ENCODE results near the gene CELA2A. TPM values are rescaled to one million over a fixed set of nuclear protein-coding genes. Genes with fewer than 3 reads are reported as not detected.

Gene CELA2A
- total and polyA plus RNA-seq, 2 donors (not counting 3 experiments of a cell fraction or from before 2014, with no cell fraction given), result not detected

DNA sequence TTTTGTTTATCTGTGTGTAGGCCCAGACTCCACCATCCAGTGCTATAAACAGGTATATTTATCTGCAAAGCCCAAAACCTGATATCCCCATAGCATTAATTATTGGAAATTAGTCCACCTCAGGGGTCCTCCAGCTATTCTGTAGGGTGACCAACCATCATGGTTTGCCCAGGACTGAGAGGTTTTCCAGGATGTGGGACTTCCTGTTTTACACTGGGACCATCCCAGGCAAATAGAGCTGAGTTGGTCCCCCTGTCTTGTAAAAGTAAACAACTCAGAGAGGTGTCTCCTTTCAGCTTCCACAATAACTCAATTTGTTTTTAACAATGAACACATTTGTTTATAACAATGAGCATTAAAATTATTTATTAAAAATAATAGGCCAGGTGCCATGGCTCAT lies 11.6 kb downstream of the CELA2A start:
- no peaks in the 10 kb centered on the region for H3K27me3 ChIP-seq (ENCODE audit: control insufficient read depth in 2 of 2, insufficient read depth in 2 of 2, low read length in 2 of 2)
- no peaks in the 10 kb centered on the region for H3K4me1 ChIP-seq (ENCODE audit: control insufficient read depth, extremely low read depth, insufficient read depth, low read length)
- no peaks in the 10 kb centered on the region for H4K20me1 ChIP-seq (replicated peaks; ENCODE audit: control insufficient read depth, extremely low read depth, insufficient read depth, low read length)
- DNase-seq (ENCODE audit: low read depth, low spot score), result no peak
- no peak overlapping the region for H2AFZ ChIP-seq (ENCODE audit: low read depth, low read length)
- intact Hi-C loops (cut with micrococcal nuclease) (no loop called here), dilution Hi-C loops (cut with MboI; ENCODE audit: extremely low pct_ligation_motif_present, low sequenced_read_pairs) (no loop called here)
- BruUV-seq (replicated peaks), result no TSS peak
- ChIA-PET CTCF (no interaction called here), POLR2A (interaction anchor here (0.8 kb wide), 1 partner anchor 23 kb away, joined by 4 read pairs; no protein-coding TSS in a partner anchor)
- H3K36me3 ChIP-seq (ENCODE audit: control insufficient read depth in 2 of 2, extremely low read depth in 1 of 2, insufficient read depth in 2 of 2, low read length in 2 of 2), result no peaks in the 10 kb centered on the region
- H3K9me3 ChIP-seq (replicated peaks; ENCODE audit: control insufficient read depth, insufficient read depth, low read length), result no peaks in the 10 kb centered on the region
- no peak overlapping the region for H3K4me2 ChIP-seq (ENCODE audit: insufficient read depth, low read length)
- TF ChIP-seq CTCF (IDR thresholded peaks at IDR 0.05; ENCODE audit: extremely low read depth in 1 of 2, insufficient read depth in 1 of 2, low read depth in 1 of 2, low read length in 2 of 2) (no peak), MYC (IDR thresholded peaks at IDR 0.05; ENCODE audit: low read depth, low read length) (no peak), EZH2 (IDR thresholded peaks at IDR 0.05; ENCODE audit: borderline replicate concordance, low read depth, low read length, severe bottlenecking) (no peak), POLR2AphosphoS5 (IDR thresholded peaks at IDR 0.05; ENCODE audit: insufficient read depth, low read depth, low read length) (no peak), GATA2 (IDR thresholded peaks at IDR 0.05; ENCODE audit: insufficient read depth, insufficient read length, low read depth, low read length) (no peak), JUN (IDR thresholded peaks at IDR 0.05; ENCODE audit: borderline replicate concordance, insufficient read depth, insufficient read length, low read depth) (no peak), FOS (IDR thresholded peaks at IDR 0.05; ENCODE audit: borderline replicate concordance, insufficient read depth, low read length) (no peak), MAX (IDR thresholded peaks at IDR 0.05; ENCODE audit: insufficient read depth, insufficient read length) (no peak), POLR2A (IDR thresholded peaks at IDR 0.05; ENCODE audit: low read depth, low read length) (no peak)
- FAIRE-seq, result no peak
- no peaks in the 10 kb centered on the region for H3K9me1 ChIP-seq (replicated peaks; ENCODE audit: control insufficient read depth, extremely low read depth, insufficient read depth, low read length)
- H3K27ac ChIP-seq (ENCODE audit: insufficient read depth, low read depth, low read length), result no peak overlapping the region
- no peaks in the 10 kb centered on the region for H3K79me2 ChIP-seq (ENCODE audit: control insufficient read depth, insufficient read depth, low read length)
- no peak overlapping the region for H3K4me3 ChIP-seq (replicated peaks in 1 of 3; ENCODE audit: insufficient read depth in 1 of 3, low read depth in 1 of 3, low read length in 3 of 3)
- no peak overlapping the region for H3K9ac ChIP-seq (replicated peaks; ENCODE audit: extremely low read depth, insufficient read depth, low read length)

Data from endothelial cell of umbilical vein (primary cell).